Hepatocyte (in vitro differentiated cells): Measurements from ENCODE around the gene CACNA2D4.

Experiments
- CTCF ChIP-seq: fragments of 200-600 bp; sonication (generic); IDR thresholded peaks from 2 replicates; pipeline ENCODE4 v1.5.1; 2016; ENCODE audit warnings: antibody characterized with exemption, mild to moderate bottlenecking; ENCODE audit not compliant: poor library complexity
- EZH2 ChIP-seq: fragments of 200-600 bp; sonication (generic); IDR thresholded peaks from 2 replicates; pipeline ENCODE4 v1.6.1; 2016; ENCODE audit warnings: antibody characterized with exemption, mild to moderate bottlenecking, borderline replicate concordance

GRCh38 chr12:1864867-1865266, 53.6 kb downstream of the CACNA2D4 start:
- TF ChIP-seq CTCF (no peak), EZH2 (no peak)
